GM19193 (cell line): ENCODE measurements around the gene EPB41L4B.

Source experiments
- POLR2A ChIP-seq: IDR thresholded peaks from 4 replicates; pipeline ENCODE4 v1.6.1; 2011; ENCODE audit not compliant: insufficient read depth, insufficient read length; ENCODE audit errors: extremely low read depth

Gene EPB41L4B

DNA sequence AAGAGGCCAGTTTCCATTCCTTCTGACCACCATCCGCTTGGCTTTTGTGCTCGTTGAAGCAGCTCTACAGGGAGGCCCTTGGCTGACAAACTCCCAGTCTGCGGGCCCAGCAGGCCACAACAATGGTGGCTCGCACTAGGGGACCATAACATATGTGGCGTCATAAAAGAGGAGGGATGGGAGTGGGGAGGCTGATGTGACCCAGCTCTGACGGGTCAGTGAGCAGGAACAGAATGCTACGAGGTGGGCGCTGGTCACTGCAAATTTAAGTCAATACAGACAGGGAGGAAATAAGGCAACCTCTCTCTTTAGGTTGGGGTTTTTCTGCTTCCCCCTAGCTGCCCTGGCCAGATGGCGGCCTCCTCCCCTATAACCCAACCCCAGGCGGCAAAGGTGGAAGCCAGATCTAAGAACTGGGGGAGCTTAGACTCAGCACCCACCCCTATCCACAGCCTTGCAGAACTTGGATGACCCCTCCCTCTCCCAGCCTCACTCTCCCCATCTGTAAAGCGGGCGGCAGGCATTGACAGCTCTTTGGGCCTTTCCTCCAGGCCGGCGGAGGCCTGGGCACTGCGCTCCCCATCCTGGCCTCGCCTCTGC, 154.6 kb downstream of the EPB41L4B start:
- TF ChIP-seq POLR2A, result no peak

DNA sequence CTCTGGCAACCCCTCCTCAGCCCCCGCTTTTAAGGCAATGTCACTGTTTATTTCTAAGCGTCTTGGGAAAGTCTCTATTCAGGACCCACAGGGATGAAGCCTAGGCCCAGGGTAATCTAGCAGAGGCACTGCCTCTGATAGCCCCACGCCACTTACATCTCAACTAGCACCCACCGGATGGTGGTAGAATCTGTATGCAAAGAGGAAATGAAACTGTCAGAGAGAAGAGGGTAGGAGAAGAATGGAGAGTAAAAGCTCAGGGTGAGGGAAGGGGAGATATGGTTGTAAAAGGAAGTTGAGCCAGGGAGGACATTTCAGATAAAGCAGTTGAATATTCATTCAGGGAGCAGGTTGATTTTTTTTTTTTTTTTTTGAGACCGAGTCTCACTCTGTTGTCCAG, 156.8 kb downstream of the EPB41L4B start:
- TF ChIP-seq POLR2A, result no peak

DNA sequence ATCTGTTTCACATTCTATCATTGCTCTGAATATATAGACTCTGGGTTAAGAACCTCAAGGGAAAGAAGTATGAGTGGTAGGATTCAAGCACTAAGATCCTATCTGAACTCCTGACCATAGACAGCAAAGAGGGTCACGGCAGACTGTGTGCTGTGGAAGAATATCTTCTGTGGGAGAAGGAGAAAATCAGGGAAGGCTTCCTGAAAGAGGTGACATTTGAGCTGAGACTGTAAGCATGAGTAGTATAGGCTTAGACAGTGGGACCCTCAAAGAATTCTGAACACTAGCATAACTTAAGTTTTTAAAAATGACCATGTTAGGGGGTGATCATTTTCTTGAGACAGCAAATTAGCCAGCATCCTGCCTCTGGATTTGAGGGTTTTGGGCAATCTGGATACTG, 157.7 kb downstream of the EPB41L4B start:
- no peak for TF ChIP-seq POLR2A

DNA sequence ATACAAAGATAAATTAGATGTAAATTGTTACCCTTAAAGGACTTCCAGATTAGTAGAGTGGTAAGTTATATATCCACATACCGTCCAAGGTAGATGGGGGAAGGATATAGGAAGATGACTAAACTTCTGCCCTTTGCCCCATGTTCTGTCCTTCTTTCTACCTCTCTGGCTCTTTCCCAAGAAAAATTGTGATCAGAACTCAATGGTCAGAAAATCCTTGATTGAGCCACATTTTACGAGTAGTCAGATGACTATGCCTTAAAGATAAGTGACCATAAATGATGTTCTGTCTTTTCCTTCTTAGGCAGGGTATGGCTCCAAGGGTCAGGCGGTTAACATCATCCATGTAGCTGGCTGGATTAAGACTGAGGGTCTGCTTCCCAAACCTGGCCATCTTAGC, 158.2 kb downstream of the EPB41L4B start:
- TF ChIP-seq POLR2A, result no peak

DNA sequence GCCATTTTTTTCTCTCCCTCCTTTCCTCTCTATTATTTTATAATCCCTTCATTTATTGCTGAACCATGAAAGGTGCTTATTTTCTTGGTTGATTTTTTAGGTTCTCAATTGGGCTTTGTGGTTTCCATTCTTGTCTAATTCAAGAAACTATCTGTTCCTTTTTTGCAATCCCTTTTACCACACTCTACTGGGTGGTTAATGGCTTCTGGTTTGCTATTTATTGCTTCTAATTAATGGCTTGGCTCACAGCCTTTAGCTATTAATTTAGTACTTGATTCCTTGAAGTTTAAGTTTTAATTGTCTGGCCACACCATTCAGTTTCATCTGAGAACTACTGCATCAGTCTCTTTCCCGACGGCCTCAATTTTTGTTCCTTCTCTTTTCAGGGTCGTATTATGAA, 159.4 kb downstream of the EPB41L4B start:
- no peak for TF ChIP-seq POLR2A

DNA sequence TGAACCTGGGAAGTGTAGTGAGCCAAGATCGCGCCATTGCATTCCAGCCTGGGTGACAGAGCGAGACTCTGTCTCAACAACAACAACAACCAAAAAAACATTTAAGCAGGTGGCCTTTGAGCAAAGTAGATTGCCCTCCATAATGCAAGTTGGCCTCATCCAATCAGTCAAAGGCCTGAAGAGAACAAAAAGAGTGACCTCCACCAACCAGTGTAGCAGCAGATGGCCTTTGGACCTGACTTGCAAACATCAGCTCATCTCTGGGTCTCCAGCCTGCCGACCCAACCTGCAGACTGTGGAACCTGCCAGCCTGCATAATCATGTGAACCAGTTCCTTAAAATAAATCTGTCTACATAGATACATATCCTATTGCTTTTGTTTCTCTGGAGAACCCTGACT, 161.3 kb downstream of the EPB41L4B start:
- TF ChIP-seq POLR2A, result no peak

DNA sequence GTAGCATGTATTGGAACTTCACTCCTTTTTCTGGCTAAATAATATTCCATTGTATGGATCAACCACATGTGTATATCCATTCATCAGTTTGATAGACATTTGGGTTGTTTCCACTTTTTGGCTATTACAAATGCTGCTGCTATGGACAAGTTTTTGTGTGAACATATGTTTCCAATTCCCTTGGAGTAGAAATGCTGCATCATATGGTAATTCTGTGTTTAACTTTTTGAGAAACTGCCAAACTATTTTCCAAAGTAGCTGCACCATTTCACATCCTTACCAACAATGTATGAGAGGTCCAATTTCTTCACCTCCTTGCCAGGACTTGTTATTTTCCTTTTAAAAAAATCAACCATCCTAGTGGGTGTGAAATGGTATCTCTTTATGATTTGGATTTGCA, 162.2 kb downstream of the EPB41L4B start:
- TF ChIP-seq POLR2A, result no peak

DNA sequence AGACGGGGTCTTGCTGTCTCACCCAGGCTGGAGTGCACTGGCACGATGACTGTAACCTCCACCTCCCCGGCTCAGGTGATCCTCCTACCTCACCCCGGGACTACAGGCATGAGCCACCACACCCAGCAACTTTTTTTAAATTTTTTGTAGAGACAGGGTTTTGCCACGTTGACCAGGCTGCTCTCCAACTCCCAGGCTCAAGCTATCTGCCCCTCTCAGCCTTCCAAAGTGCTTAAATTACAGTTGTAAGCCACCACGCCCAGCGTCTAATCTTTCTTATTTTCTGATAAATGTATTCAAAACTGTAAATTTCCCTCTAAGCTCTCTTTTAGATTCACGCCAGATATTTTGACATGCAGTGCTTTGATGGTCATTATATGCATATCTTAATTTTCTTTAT, 164.2 kb downstream of the EPB41L4B start:
- TF ChIP-seq POLR2A, result no peak

DNA sequence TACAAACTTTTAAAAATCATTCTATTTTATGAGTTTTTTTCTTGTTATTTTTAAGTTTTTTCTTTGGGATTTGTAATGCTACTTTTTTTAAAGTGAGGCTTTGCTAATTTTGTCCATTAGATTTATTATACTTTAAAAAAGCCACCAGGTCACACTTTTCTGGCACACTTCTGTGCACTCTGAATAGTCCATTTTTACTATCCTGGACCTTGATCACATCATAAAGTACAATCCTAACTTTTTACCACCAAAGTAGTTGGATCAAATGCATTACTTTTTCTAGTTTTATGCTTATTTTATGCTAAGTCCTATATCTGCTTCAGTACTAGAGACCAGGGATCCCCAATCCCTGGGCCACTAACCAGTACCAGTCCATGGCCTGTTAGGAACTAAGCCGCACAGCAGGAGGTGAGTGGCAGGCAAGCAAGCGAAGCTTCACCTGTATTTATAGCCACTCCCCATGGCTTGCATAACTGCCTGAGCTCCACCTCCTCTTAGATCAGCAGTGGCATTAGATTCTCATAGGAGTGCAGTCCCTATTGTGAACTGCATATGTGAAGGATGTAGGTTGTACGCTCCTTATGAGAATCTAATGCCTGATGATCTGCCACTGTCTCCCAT, 169.8 kb downstream of the EPB41L4B start:
- no peak for TF ChIP-seq POLR2A

DNA sequence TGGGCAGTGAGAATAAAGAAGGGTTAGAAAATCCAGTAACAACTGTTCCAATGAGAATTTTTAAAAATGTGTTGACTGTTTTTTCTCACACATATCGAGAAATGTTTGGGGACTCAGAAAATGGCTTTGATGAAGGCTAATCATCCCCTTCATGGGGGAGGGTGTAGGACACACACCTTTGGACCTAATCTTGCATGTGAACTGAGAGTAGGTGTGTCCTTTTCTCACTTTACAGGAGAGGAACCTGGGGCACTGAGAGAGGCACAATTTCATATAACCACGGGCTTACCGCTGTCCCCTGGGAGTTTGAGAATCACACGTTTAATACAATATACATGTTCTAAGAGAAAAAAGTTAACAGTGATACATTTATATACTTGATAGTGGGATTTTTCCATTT, 171.1 kb downstream of the EPB41L4B start:
- TF ChIP-seq POLR2A, result no peak

DNA sequence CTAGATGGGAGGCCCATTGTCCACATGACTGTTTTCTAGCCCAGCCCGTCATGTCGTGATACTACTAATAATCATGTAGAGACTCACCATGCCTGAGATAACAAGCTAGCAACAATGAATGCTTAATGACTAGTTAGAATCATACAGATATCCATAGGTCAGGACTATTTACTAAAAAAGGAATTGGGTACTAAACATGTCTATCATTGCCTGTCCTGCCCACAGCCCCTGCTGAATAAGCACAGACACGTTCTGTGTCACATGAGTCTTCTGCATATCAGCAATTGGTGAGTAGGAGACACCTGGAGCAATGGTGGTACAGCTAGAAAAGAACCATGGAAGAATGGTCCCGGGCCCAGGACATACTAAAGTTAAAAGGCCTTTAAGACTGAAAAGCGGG, 171.8 kb downstream of the EPB41L4B start:
- TF ChIP-seq POLR2A, result no peak

DNA sequence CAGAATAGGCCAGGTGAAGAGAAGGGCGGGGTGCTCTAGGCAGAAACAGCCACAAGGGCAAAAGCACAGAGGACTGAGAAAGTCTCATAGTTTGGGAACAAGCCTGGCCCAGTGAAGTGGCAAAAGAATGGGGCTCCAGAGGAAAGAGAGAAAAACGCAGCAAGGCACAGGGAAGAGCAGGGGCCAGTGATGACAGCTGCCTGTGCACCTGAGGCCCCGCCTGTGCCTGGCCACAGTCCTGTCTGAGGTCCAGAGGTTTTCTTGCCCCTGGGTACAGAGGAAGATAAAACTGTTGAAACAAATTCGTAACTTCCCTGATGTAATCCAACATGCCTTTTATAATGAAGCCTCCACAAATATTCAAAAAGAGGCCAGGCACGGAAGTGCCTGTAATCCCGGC, 175.8 kb downstream of the EPB41L4B start:
- no peak for TF ChIP-seq POLR2A

DNA sequence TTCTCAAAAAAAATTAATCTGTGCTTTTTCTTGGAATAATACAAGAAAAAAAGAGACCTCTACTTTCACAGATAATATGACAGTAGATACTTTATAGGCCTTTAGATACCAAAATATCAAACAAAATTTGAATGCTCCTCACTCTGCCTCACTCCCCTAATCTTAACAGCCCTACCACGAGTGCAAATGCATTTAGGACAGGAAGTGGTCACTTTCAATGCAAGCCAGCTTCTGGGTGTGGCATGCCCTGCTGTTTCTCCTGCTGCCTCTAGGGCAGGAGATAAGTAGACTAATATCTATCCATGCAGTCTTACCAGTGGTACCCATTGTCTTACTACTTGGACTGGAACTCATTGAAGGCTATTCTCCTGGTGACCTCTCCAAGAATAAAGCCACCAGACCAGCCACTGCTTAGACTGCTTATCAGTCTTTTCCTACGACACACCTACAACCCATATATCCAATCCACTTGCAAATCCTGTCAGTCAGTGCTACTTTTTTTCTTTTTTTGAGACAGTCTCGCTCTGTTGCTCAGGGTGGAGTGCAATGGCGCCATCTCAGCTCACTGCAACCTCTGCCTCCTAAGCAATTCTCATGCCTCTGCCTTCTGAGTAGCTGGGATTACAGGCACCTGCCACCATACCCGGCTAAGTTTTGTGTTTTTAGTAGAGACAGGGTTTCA, 176.8 kb downstream of the EPB41L4B start:
- no peak for TF ChIP-seq POLR2A

DNA sequence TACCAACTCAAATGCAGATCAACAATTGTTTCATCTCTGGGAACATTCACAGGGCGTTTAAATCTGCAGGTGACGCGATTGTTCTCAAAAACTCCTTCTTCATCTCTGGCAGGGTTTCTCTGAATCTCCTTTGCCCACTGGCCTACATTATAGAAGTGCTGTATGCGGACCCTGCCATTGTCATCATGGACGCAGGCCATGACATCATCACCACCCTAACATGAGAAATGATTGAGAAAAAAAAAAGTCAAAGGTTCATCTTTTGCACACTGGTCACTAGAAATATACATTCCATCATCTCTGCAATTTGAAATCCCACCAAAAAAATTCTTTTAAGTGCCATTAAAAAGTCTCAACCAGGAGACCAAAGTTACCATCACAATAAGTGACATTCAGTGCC, 179.5 kb downstream of the EPB41L4B start:
- TF ChIP-seq POLR2A, result no peak

DNA sequence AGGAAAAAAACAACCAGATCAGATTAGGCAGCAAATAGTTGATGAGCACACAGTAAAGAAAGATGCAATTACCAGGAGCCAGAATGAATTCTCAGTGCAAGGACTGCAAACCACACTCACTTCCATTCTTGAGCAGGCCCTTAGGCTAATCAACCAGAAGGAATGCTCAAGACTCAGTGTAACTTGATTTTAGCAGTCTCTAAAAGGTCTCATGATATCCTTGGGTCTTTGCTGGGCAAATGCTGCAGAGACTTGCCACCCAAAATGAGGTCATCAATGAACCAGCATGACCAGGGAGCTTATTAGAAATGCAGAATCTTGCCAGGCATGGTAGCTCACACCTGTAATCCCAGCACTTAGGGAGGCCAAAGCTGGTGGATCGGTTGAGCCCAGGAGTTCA, 181.0 kb downstream of the EPB41L4B start:
- no peak for TF ChIP-seq POLR2A

DNA sequence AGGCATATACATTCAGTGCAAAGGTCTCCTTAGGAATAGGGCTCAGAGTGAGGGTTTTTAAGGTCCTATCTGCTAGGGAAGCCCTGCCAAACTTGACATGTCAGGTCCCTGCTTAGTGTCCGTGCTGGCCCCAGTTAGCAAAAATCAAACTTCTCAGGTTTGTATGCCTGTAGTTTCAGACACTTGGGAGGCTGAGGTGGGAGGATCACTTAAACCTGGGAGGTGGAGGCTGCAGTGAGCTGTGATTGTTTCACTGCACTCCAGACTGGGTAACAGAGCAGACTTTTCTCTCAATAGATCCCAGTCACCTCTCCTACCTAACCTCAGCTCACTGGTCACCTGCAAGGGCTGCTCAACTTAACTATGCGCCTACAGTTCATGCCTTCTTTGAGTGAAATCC, 182.4 kb downstream of the EPB41L4B start:
- TF ChIP-seq POLR2A, result no peak

DNA sequence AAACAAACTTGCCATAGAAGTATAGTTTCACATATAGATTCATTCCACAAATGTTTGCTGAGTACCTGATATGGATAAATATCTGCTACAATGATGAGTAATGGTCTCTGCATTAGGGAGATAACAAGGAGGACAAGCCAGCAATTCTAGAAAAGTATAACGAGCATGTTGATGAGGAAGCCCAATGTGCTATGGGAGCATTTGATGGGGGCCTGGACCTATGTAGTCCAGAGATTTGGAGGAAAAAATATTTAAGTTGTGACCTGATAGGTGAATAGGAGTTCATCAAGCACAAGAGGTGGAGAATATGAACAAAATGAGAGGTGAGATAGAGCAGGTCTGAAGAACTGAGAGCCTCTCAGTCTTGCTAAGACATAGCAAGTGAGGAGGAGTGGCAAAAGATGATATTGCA, 186.7 kb downstream of the EPB41L4B start:
- no peak for TF ChIP-seq POLR2A

DNA sequence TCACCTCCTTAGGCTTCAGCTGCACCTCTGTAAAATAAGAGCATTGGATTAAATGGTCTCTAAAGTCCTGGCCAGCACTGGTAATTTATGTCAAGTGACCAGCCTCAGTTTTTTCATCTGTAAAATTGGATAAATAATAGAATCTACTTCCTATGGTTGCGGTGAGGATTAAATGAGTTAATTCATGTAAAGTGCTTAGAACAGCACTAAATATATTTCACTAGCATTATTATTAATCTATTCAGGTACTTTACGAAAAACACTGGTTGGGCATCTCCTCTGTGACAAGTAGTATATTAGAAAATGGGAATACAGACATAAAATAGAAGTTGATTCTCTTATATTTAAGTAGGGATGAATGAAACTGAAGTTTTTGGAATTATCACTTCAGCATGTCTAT, 187.3 kb downstream of the EPB41L4B start:
- TF ChIP-seq POLR2A, result no peak
